Type B pancreatic cell (in vitro differentiated cells): Measurements from ENCODE around the gene JSRP1. TPM values are rescaled to one million over a fixed set of nuclear protein-coding genes. Genes with fewer than 3 reads are reported as not detected.

ENCODE experiments used
- DNase-seq: peaks from one replicate; pipeline ENCODE4 v3.0.0; 2021; ENCODE audit warnings: mixed read lengths; ENCODE audit not compliant: unreplicated experiment; ENCODE audit errors: extremely low spot score
- H3K27ac Mint-ChIP-seq: 2 replicates; pipeline ENCODE4 v1.8.0; 2021; ENCODE audit warnings: mild to moderate bottlenecking, mixed read lengths
- H3K27me3 Mint-ChIP-seq: 2 replicates; pipeline ENCODE4 v1.8.0; 2021; ENCODE audit warnings: mixed read lengths
- H3K36me3 Mint-ChIP-seq: 2 replicates; pipeline ENCODE4 v1.8.0; 2021; ENCODE audit warnings: mixed read lengths
- H3K4me1 Mint-ChIP-seq: one replicate; pipeline ENCODE4 v1.8.0; 2021; ENCODE audit warnings: mixed read lengths; ENCODE audit not compliant: unreplicated experiment
- H3K4me3 Mint-ChIP-seq: 2 replicates; pipeline ENCODE4 v1.8.0; 2021; ENCODE audit warnings: mild to moderate bottlenecking, mixed read lengths
- H3K9me3 Mint-ChIP-seq: 2 replicates; pipeline ENCODE4 v1.8.0; 2021; ENCODE audit warnings: mixed read lengths
- CTCF ChIP-seq: fragments of 200-600 bp; sonication (generic); conservative IDR thresholded peaks from 2 replicates; pipeline ENCODE4 v1.5.0; 2021; ENCODE audit warnings: antibody characterized with exemption, mild to moderate bottlenecking
- long read RNA-seq: library from polyadenylated mRNA; unstranded; transcript quantifications from one replicate; pipeline ENCODE4 v2.0.0, GENCODE V29; 2020
- total RNA-seq: library from RNA; stranded (reverse); gene quantifications from 2 replicates; pipeline ENCODE4 v1.2.1, GENCODE V29; 2021; ENCODE audit warnings: low replicate concordance

JSRP1 gene
- 0.72 TPM in 1 of 2 replicates, not detected in the other for total RNA-seq
- long read RNA-seq, partial matches to known transcripts, result 0 of 1 reads
- long read RNA-seq, other reads (novel, unspliced or antisense), result 0 of 1 reads

GRCh38 chr19:2255982-2256685 lies at the start of gene JSRP1:
Gene JSRP1, minus strand, starts transcription at chr19:2256417. Its CDS starts 1,103 bp downstream, at chr19:2255314.
- Mint-ChIP-seq H3K36me3 (no peaks in the 10 kb centered on the region), H3K4me1 (peaks cover 3% of the 10 kb centered on the region), H3K27ac (no peak within 1 kb of the TSS), H3K4me3 (no peak within 1 kb of the TSS), H3K9me3 (no peaks in the 10 kb centered on the region), H3K27me3 (peaks cover 10% of the 10 kb centered on the region)
- DNase-seq, result no peak
- TF ChIP-seq CTCF, result no peak

- Mint-ChIP-seq H3K4me1 (peaks cover 4% of the 10 kb centered on the region), H3K36me3 (no peaks in the 10 kb centered on the region), H3K27ac (no peak overlapping the region), H3K27me3 (peaks cover 52% of the 10 kb centered on the region), H3K9me3 (no peaks in the 10 kb centered on the region), H3K4me3 (no peak overlapping the region)
- no peak for DNase-seq
- no peak for TF ChIP-seq CTCF
Observed at GRCh38 chr19:2305452-2306280, 49.4 kb upstream of the JSRP1 start.

- H3K27ac Mint-ChIP-seq, result no peak overlapping the region
- no peak for DNase-seq
- peaks cover 4% of the 10 kb centered on the region for H3K4me1 Mint-ChIP-seq
- TF ChIP-seq CTCF, result no peak
- H3K4me3 Mint-ChIP-seq, result no peak overlapping the region
- H3K9me3 Mint-ChIP-seq, result no peaks in the 10 kb centered on the region
- peaks cover 33% of the 10 kb centered on the region for H3K27me3 Mint-ChIP-seq
- no peaks in the 10 kb centered on the region for H3K36me3 Mint-ChIP-seq
Observed at GRCh38 chr19:2303211-2303798, 47.1 kb upstream of the JSRP1 start.

GRCh38 chr19:2302319-2303210 lies 46.3 kb upstream of the JSRP1 start:
- Mint-ChIP-seq H3K27me3 (peaks cover 31% of the 10 kb centered on the region), H3K27ac (no peak overlapping the region), H3K4me1 (peaks cover 4% of the 10 kb centered on the region), H3K4me3 (no peak overlapping the region), H3K9me3 (no peaks in the 10 kb centered on the region), H3K36me3 (no peaks in the 10 kb centered on the region)
- DNase-seq, result peak; percentile 74
- TF ChIP-seq CTCF, result no peak

- H3K27ac Mint-ChIP-seq, result no peak overlapping the region
- H3K27me3 Mint-ChIP-seq, result peaks cover 24% of the 10 kb centered on the region
- H3K4me3 Mint-ChIP-seq, result no peak overlapping the region
- no peak for TF ChIP-seq CTCF
- no peak for DNase-seq
- H3K36me3 Mint-ChIP-seq, result no peaks in the 10 kb centered on the region
- H3K9me3 Mint-ChIP-seq, result no peaks in the 10 kb centered on the region
- peaks cover 4% of the 10 kb centered on the region for H3K4me1 Mint-ChIP-seq
Observed at GRCh38 chr19:2300533-2300932, 44.3 kb upstream of the JSRP1 start.
